Measurements from ENCODE around the gene CCDC88A.

Gene CCDC88A

GRCh38 chr2:55422876-55423665, 3.4 kb upstream of the CCDC88A start:
- H3K27ac ChIP-seq = no peak overlapping the region
- no peak overlapping the region for H3K4me3 ChIP-seq

GRCh38 chr2:55421326-55421725, 1.7 kb upstream of the CCDC88A start:
- Histone ChIP-seq H3K27ac (no peak overlapping the region), H3K4me3 (no peak overlapping the region)

- Histone ChIP-seq H3K4me3 (peak overlapping the region in 6 of 7 experiments; percentile 53 to 99 (median 70)), H3K27ac (peak overlapping the region in 3 of 21 experiments; percentile 93 to 96 (median 94))
Observed at GRCh38 chr2:55420871-55421270, 1.2 kb upstream of the CCDC88A start.

- Histone ChIP-seq H3K4me3 (peak overlapping the region; percentile 53 to 99 (median 70)), H3K27ac (peak overlapping the region in 17 of 21 experiments; percentile 25 to 96 (median 85))
Observed at GRCh38 chr2:55420439-55420725, 726 bp upstream of the CCDC88A start.

- Histone ChIP-seq H3K27ac (peak overlapping the region; percentile 56 to 96 (median 85)), H3K4me3 (peak overlapping the region; percentile 53 to 99 (median 70))
Observed at GRCh38 chr2:55419233-55419678, 400 bp downstream of the CCDC88A start.

GRCh38 chr2:55418512-55419232, 984 bp downstream of the CCDC88A start:
- peak overlapping the region; percentile 53 to 99 (median 70) for H3K4me3 ChIP-seq
- H3K27ac ChIP-seq = peak overlapping the region in 20 of 21 experiments; percentile 56 to 96 (median 86)

GRCh38 chr2:55418072-55418471, 1.6 kb downstream of the CCDC88A start:
- Histone ChIP-seq H3K4me3 (peak overlapping the region; percentile 53 to 99 (median 70)), H3K27ac (peak overlapping the region in 9 of 21 experiments; percentile 5 to 96 (median 85))

GRCh38 chr2:55416786-55417568, 2.7 kb downstream of the CCDC88A start:
- peak overlapping the region in 4 of 21 experiments; percentile 35 to 96 (median 68) for H3K27ac ChIP-seq
- peak overlapping the region in 2 of 7 experiments; percentile 5 to 6 for H3K4me3 ChIP-seq

- Histone ChIP-seq H3K4me3 (no peak overlapping the region), H3K27ac (no peak overlapping the region)
Observed at GRCh38 chr2:55415300-55415699, 4.4 kb downstream of the CCDC88A start.

- H3K4me3 ChIP-seq = no peak overlapping the region
Observed at GRCh38 chr2:55408918-55409868, 10.5 kb downstream of the CCDC88A start.

GRCh38 chr2:55408098-55408882, 11.4 kb downstream of the CCDC88A start:
- peak overlapping the region in 1 of 21 experiments; percentile 41 for H3K27ac ChIP-seq
- H3K4me3 ChIP-seq = no peak overlapping the region

More at GRCh38 chr2:55408918-55409868, 10.5 kb downstream of the CCDC88A start:
- H3K27ac ChIP-seq = peak overlapping the region in 1 of 21 experiments; percentile 41

- Histone ChIP-seq H3K4me3 (no peak overlapping the region), H3K27ac (no peak overlapping the region)
Observed at GRCh38 chr2:55405116-55405515, 14.5 kb downstream of the CCDC88A start.

GRCh38 chr2:55403256-55403998, 16.2 kb downstream of the CCDC88A start:
- Histone ChIP-seq H3K27ac (peak overlapping the region in 1 of 21 experiments; percentile 27), H3K4me3 (no peak overlapping the region)

GRCh38 chr2:55401124-55401523, 18.5 kb downstream of the CCDC88A start:
- Histone ChIP-seq H3K4me3 (no peak overlapping the region), H3K27ac (no peak overlapping the region)

GRCh38 chr2:55400332-55400731, 19.3 kb downstream of the CCDC88A start:
- Histone ChIP-seq H3K27ac (no peak overlapping the region), H3K4me3 (no peak overlapping the region)

GRCh38 chr2:55399815-55400214, 19.8 kb downstream of the CCDC88A start:
- no peak overlapping the region for H3K4me3 ChIP-seq
- no peak overlapping the region for H3K27ac ChIP-seq

Data from skin epidermis (tissue), 12 donors.